Peyer's patch (tissue), 4 donors: Measurements from ENCODE around the gene MAP2K3.
"Not testable (repeated sequence)": the region's sequence is repeated elsewhere in the genome, so short reads cannot be mapped to it uniquely, and the experiment has no call there.

Experiments used
- CTCF ChIP-seq, 6 experiments: fragments of 450-650 bp in 4 of 6; fragments of 200-600 bp in 2 of 6; sonication (generic) in 1 of 6; IDR thresholded peaks; one replicate each; pipeline ENCODE4 v1.5.1; 2017 to 2019; ENCODE audit warnings: antibody characterized with exemption in 6 of 6, mild to moderate bottlenecking in 3 of 6, moderate library complexity in 1 of 6
- POLR2A ChIP-seq, 2 donors: fragments of 450-650 bp; IDR thresholded peaks; one replicate each; pipeline ENCODE4 v1.5.1; 2017; ENCODE audit warnings: antibody characterized with exemption in 2 of 2, mild to moderate bottlenecking in 2 of 2, moderate library complexity in 2 of 2

GRCh38 chr17:21323257-21324111 lies 39.0 kb downstream of the MAP2K3 start:
- not testable (repeated sequence) for TF ChIP-seq CTCF, POLR2A (IDR thresholded peaks at IDR 0.05)
